Globus pallidus (tissue), 1 donor: ENCODE results near the gene CLSTN2.

ENCODE experiments used
- DNase-seq: peaks from one replicate; pipeline ENCODE4 v3.0.0-alpha.2; 2015; ENCODE audit warnings: low spot score

The CLSTN2 gene

GRCh38 chr3:140148824-140149390 lies 213.9 kb downstream of the CLSTN2 start:
- no peak for DNase-seq

- no peak for DNase-seq
These were observed 216.3 kb downstream of the CLSTN2 start for GRCh38 chr3:140151321-140151720.

GRCh38 chr3:140152851-140153639 lies 218.1 kb downstream of the CLSTN2 start:
- no peak for DNase-seq

DNA sequence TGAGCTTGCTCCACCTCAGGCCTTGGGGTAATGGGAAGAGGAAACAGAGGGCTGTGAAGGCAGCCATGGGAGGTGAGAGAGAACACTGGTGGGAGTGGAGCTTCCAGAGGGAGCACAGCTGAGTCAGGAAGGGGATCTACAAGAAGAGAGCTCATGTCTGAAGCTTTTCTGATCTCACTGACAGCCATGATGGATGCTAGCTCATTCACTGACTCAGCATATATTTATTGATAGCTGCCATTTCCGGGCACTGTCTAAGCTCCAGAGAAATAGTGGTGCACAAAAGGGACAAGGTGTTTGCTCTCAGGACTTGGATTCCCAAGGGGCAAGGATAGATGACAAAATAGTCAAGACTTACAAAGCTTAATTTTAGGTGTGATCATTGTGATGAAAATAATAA lies 218.8 kb downstream of the CLSTN2 start:
- no peak for DNase-seq

DNA sequence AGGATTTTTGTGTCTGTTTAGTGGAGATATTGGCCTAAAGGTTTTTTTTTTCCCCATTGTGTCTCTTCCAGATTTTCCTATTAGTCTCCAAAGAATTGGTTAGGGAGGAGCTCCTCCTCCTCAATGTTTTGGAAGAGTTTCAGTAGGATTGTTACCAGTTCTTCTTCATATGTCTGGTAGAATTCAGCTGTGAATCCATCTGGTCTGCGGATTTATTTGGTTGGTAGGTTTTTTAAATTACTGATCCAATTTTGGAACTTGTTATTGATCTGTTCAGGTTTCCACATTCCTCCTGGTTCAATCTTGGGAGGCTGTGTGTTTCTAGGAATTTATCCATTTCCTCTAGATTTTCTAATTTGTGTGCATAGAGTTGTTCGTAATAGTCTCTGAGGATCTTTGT lies 222.2 kb downstream of the CLSTN2 start:
- DNase-seq: no peak

- no peak for DNase-seq
These were observed 224.7 kb downstream of the CLSTN2 start for GRCh38 chr3:140159646-140160045.

DNA sequence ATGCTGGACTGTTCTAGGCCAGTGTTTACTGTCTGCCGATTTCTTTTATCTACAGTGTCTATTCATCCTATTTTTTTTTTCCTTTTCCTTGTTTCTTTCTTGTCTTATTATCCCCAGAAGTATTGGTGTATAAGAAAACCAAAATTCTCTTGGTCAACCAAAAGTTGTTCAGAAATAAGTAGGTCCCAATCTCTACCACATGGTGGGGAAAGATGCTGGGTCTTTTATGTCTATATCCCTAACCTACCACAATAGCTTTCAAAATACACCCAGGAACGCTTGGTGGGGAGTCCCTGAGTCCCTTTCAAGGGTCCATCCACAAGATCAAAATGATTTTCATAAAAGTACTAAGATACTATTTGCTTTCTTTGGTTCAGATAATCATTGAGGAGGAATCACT lies 225.6 kb downstream of the CLSTN2 start:
- no peak for DNase-seq

DNA sequence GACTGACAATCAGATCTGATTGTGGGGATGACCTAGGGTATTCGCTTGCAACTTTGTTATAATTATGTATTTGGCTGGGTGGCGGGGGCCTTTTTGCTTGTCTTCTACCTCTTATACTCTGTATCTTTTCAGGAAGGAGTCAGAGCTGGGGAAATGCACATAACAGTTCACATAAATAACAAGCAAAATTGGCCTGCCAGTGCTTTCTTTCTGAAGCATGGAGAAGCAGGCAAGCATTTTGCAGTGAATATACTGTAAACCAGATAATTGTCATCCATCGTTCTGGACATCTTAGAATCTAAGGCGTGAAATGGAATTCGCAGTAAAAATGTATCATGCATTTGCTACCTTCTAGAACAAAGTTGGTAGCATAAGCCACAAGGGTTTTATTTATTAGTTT lies 227.6 kb downstream of the CLSTN2 start:
- DNase-seq: no peak

DNA sequence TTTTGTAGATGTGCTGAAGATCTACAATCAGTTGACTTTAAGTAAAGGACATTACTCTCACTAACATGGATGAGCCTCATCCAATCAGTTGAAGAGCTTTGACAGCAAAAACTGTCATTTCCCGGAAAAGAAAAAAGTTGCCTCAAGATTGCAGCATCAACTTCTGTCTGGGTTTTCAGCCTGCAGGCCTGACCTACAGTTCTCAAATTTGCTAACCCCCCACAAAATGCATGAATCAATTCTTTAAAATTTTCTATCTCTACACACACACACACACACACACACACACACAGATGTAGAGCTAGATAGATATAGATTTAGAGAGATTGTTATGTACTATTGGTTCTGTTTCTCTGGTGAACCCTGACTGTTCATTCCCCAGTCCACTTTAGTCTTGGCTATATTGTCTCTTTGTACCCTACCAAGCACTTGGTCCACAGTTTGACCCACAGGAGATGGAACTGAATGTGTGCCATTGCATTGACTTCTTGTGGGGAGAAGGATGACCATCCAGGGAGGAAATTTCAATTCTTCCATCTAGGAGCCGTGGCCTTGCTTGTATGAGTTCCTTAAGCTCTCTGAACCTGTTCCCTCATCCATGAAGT lies 228.3 kb downstream of the CLSTN2 start:
- DNase-seq: no peak

DNA sequence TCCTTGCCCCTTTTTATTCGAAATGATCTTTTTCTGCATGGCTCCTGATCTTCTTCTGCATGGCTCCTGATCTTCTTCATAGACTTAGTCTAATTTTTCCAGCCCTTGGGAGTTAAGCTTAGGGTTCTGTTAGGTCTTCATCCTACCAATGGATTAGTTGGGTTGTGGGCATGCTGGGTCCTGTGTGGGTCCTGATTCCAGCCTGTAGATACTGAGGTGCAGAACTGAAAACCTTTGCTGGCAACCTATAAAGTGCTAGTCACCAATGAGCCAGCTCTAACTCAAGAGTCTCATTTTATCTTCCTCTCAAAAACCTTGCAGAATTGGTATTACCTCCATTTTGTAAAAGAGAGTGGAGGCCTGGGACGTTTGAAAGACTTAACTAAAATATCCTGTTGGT lies 229.2 kb downstream of the CLSTN2 start:
- DNase-seq: no peak

GRCh38 chr3:140164922-140165590 lies 230.1 kb downstream of the CLSTN2 start:
- no peak for DNase-seq

DNA sequence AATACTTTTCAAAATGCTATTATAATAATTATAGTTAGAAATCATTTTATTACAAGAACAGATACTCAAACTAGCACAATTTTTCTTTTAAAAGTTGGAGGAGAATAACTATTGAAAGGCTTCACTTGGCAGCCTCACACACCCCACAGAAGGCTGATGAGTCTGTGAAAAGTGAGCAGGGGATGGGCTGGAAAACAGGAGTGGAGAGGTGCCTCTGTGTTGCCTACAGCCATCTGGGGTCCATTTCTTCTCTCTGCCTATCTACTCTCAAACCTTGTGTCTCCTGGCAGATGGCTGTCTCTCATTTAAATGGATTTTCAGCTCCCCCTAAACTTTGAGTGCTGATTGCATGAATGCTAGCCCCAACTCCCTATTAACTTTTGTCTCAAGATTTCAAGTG lies 230.8 kb downstream of the CLSTN2 start:
- no peak for DNase-seq

- no peak for DNase-seq
These were observed 232.0 kb downstream of the CLSTN2 start for GRCh38 chr3:140166861-140167599.

GRCh38 chr3:140167600-140168281 lies 232.8 kb downstream of the CLSTN2 start:
- DNase-seq: no peak

GRCh38 chr3:140170612-140171011 lies 235.6 kb downstream of the CLSTN2 start:
- no peak for DNase-seq

GRCh38 chr3:140176526-140176925 lies 241.5 kb downstream of the CLSTN2 start:
- no peak for DNase-seq

DNA sequence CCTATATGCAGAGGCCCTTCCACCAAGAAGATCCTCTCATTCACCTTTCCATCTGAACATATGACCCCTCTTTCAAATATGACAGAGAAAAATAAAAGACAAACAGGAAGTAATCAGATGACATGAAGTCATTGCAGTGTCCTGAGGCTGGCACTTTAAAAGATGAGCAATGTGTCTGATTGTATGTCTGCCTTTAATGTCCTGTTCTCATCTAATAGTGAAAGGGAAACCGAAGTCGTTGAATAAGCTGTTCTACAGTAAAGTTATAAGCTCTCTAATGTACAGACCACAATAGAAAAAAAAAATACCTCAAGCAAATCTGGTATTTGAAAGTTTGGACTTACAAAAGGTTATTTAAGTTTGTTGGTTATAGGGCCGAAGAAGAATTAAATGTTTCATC lies 243.0 kb downstream of the CLSTN2 start:
- DNase-seq: no peak

GRCh38 chr3:140178482-140178881 lies 243.5 kb downstream of the CLSTN2 start:
- DNase-seq: no peak

- DNase-seq: no peak
These were observed 245.6 kb downstream of the CLSTN2 start for GRCh38 chr3:140180603-140181002.

DNA sequence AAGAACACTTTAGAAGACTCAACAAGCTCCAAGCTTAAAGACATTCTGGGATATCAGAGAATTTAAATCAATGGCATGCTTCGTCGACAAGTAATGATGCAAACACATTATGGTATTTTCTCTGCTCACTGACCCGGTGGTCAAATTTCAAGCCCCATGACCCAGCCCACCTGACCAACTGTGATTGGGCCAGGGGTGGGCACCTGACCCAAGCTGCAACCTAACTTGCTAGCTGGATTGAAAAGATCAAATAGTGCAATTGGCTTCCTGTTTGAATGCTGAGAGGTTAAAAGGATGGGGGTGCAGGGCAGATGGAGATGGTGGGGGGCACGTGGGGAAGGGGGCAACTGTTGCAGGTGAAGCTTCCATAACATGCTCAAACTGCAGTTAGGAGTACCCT lies 250.4 kb downstream of the CLSTN2 start:
- no peak for DNase-seq

- peak; percentile 60 for DNase-seq
These were observed 251.5 kb downstream of the CLSTN2 start for GRCh38 chr3:140186421-140186920.
